DOHH2 (cell line): ENCODE results near the gene CALR.

ENCODE experiments used
- H3F3A ChIP-seq: fragments of 200-600 bp; sonication (generic), shearing (Covaris generic); 2 replicates; pipeline ENCODE4 v1.6.0; 2016; ENCODE audit warnings: antibody characterized with exemption, mild to moderate bottlenecking; ENCODE audit not compliant: control insufficient read depth, insufficient read depth
- H3K27ac ChIP-seq: fragments of 200-600 bp; sonication (generic); 2 replicates; pipeline ENCODE4 v1.5.1; 2014; ENCODE audit warnings: low read depth, mild to moderate bottlenecking, low read length, moderate library complexity
- H3K27me3 ChIP-seq: fragments of 200-600 bp; sonication (generic); 2 replicates; pipeline ENCODE4 v1.6.1; 2014; ENCODE audit warnings: mild to moderate bottlenecking, low read length, mixed read lengths; ENCODE audit not compliant: control insufficient read depth
- H3K36me3 ChIP-seq: fragments of 200-600 bp; sonication (generic); 2 replicates; pipeline ENCODE4 v1.6.1; 2014; ENCODE audit warnings: mild to moderate bottlenecking, low read length, moderate library complexity, mixed read lengths; ENCODE audit not compliant: control insufficient read depth
- H3K4me1 ChIP-seq: fragments of 200-600 bp; sonication (generic); 2 replicates; pipeline ENCODE4 v1.6.1; 2014; ENCODE audit warnings: mild to moderate bottlenecking, low read length, mixed read lengths; ENCODE audit not compliant: control insufficient read depth
- H3K4me2 ChIP-seq: fragments of 200-600 bp; sonication (generic); 2 replicates; pipeline ENCODE4 v1.6.0; 2014; ENCODE audit warnings: mild to moderate bottlenecking, low read length, moderate library complexity
- H3K4me3 ChIP-seq: fragments of 200-600 bp; sonication (generic); 2 replicates; pipeline ENCODE4 v1.5.1; 2014; ENCODE audit warnings: mild to moderate bottlenecking, low read length, mixed read lengths
- H3K79me2 ChIP-seq: fragments of 200-600 bp; sonication (generic); 2 replicates; pipeline ENCODE4 v1.6.1; 2014; ENCODE audit warnings: mild to moderate bottlenecking, low read length, mixed read lengths; ENCODE audit not compliant: control insufficient read depth
- H3K9me2 ChIP-seq: fragments of 200-600 bp; sonication (generic); replicated peaks from 2 replicates; pipeline ENCODE4 v1.6.1; 2014; ENCODE audit warnings: mild to moderate bottlenecking, low read length, mixed read lengths; ENCODE audit not compliant: control insufficient read depth
- H3K9me3 ChIP-seq: fragments of 200-600 bp; sonication (generic); 2 replicates; pipeline ENCODE4 v1.6.1; 2014; ENCODE audit warnings: antibody characterized with exemption, low read length, mixed read lengths; ENCODE audit not compliant: control insufficient read depth, insufficient read depth
- H4K20me1 ChIP-seq: fragments of 200-600 bp; sonication (generic); 2 replicates; pipeline ENCODE4 v1.6.0; 2014; ENCODE audit warnings: low read depth, mild to moderate bottlenecking, antibody characterized with exemption, low read length, moderate library complexity; ENCODE audit not compliant: control insufficient read depth, insufficient read depth
- CTCF ChIP-seq: fragments of 200-600 bp; sonication (generic); IDR thresholded peaks from one replicate; pipeline ENCODE4 v1.5.1; 2014; ENCODE audit warnings: antibody characterized with exemption, mild to moderate bottlenecking, low read depth, low read length; ENCODE audit not compliant: poor library complexity, severe bottlenecking
- EZH2phosphoT487 ChIP-seq: fragments of 200-600 bp; sonication (generic); IDR thresholded peaks from 2 replicates; pipeline ENCODE4 v1.6.1; 2017; ENCODE audit warnings: borderline replicate concordance, mild to moderate bottlenecking, antibody characterized with exemption, low read length, moderate library complexity, mixed read lengths

CALR gene

GRCh38 chr19:12959481-12959880 is 21.1 kb downstream of the CALR start:
- Histone ChIP-seq H3K9me2 (no peaks in the 10 kb centered on the region), H3K9me3 (no peaks in the 10 kb centered on the region), H3K36me3 (peaks cover 22% of the 10 kb centered on the region), H3K4me1 (peaks cover 22% of the 10 kb centered on the region), H3K79me2 (peaks cover 36% of the 10 kb centered on the region), H4K20me1 (no peaks in the 10 kb centered on the region), H3F3A (peaks cover 9% of the 10 kb centered on the region), H3K4me2 (no peak overlapping the region), H3K4me3 (no peak overlapping the region), H3K27ac (no peak overlapping the region), H3K27me3 (no peaks in the 10 kb centered on the region)
- TF ChIP-seq CTCF (no peak), EZH2phosphoT487 (no peak)

- H3K4me1 ChIP-seq, result peaks cover 14% of the 10 kb centered on the region
- peak overlapping the region; percentile 70 for H3K4me3 ChIP-seq
- H3K27ac ChIP-seq, result peak overlapping the region; percentile 38
- TF ChIP-seq EZH2phosphoT487 (no peak), CTCF (peak; percentile 99)
- no peaks in the 10 kb centered on the region for H3K9me3 ChIP-seq
- H4K20me1 ChIP-seq, result no peaks in the 10 kb centered on the region
- H3K4me2 ChIP-seq, result peak overlapping the region; percentile 74
- no peaks in the 10 kb centered on the region for H3F3A ChIP-seq
- no peaks in the 10 kb centered on the region for H3K79me2 ChIP-seq
- H3K36me3 ChIP-seq, result no peaks in the 10 kb centered on the region
- no peaks in the 10 kb centered on the region for H3K27me3 ChIP-seq
- no peaks in the 10 kb centered on the region for H3K9me2 ChIP-seq
These were observed 26.8 kb downstream of the CALR start for GRCh38 chr19:12965017-12965811.

- H3F3A ChIP-seq, result no peaks in the 10 kb centered on the region
- no peak overlapping the region for H3K27ac ChIP-seq
- TF ChIP-seq EZH2phosphoT487 (no peak), CTCF (no peak)
- peak overlapping the region; percentile 70 for H3K4me3 ChIP-seq
- H3K9me3 ChIP-seq, result no peaks in the 10 kb centered on the region
- no peaks in the 10 kb centered on the region for H4K20me1 ChIP-seq
- peak overlapping the region; percentile 74 for H3K4me2 ChIP-seq
- peaks cover 14% of the 10 kb centered on the region for H3K4me1 ChIP-seq
- H3K9me2 ChIP-seq, result no peaks in the 10 kb centered on the region
- H3K36me3 ChIP-seq, result no peaks in the 10 kb centered on the region
- H3K27me3 ChIP-seq, result no peaks in the 10 kb centered on the region
- H3K79me2 ChIP-seq, result no peaks in the 10 kb centered on the region
These were observed 27.4 kb downstream of the CALR start for GRCh38 chr19:12965812-12966135.
